ENCODE measurements around the gene AGMO.
"Not testable (repeated sequence)": the region's sequence is repeated elsewhere in the genome, so short reads cannot be mapped to it uniquely, and the experiment has no call there.

AGMO gene

GRCh38 chr7:15306296-15306695 lies 255.5 kb downstream of the AGMO start:
- no peak for DNase-seq

- DNase-seq: no peak
Measured at GRCh38 chr7:15305002-15305600, 256.7 kb downstream of the AGMO start.

- no peak for DNase-seq
Measured at GRCh38 chr7:15303357-15303756, 258.5 kb downstream of the AGMO start.

- not testable (repeated sequence) for DNase-seq
Measured at GRCh38 chr7:15300986-15301385, 260.8 kb downstream of the AGMO start.

GRCh38 chr7:15292138-15292537 lies 269.7 kb downstream of the AGMO start:
- no peak for DNase-seq

GRCh38 chr7:15291699-15292098 lies 270.1 kb downstream of the AGMO start:
- no peak for DNase-seq

- no peak for DNase-seq
Measured at GRCh38 chr7:15288741-15289140, 273.1 kb downstream of the AGMO start.

GRCh38 chr7:15284396-15284795 lies 277.4 kb downstream of the AGMO start:
- no peak for DNase-seq

GRCh38 chr7:15280078-15280733 lies 281.6 kb downstream of the AGMO start:
- no peak for DNase-seq

GRCh38 chr7:15279640-15280039 lies 282.2 kb downstream of the AGMO start:
- DNase-seq: no peak

- no peak for DNase-seq
Measured at GRCh38 chr7:15257689-15258088, 304.1 kb downstream of the AGMO start.

GRCh38 chr7:15252181-15252580 lies 309.6 kb downstream of the AGMO start:
- DNase-seq: no peak

GRCh38 chr7:15248514-15248913 lies 313.3 kb downstream of the AGMO start:
- no peak for DNase-seq

- DNase-seq: no peak
Measured at GRCh38 chr7:15245831-15246230, 316.0 kb downstream of the AGMO start.

GRCh38 chr7:15239801-15240200 lies 322.0 kb downstream of the AGMO start:
- DNase-seq: no peak

- DNase-seq: no peak
Measured at GRCh38 chr7:15236952-15237351, 324.9 kb downstream of the AGMO start.

- DNase-seq: no peak
Measured at GRCh38 chr7:15234431-15234830, 327.4 kb downstream of the AGMO start.

- DNase-seq: no peak
Measured at GRCh38 chr7:15228831-15229230, 333.0 kb downstream of the AGMO start.

GRCh38 chr7:15225981-15226380 lies 335.8 kb downstream of the AGMO start:
- no peak for DNase-seq

- no peak for DNase-seq
Measured at GRCh38 chr7:15219758-15220157, 342.1 kb downstream of the AGMO start.

GRCh38 chr7:15218261-15218660 lies 343.6 kb downstream of the AGMO start:
- DNase-seq: no peak

GRCh38 chr7:15215616-15216015 lies 346.2 kb downstream of the AGMO start:
- no peak for DNase-seq

- no peak for DNase-seq
Measured at GRCh38 chr7:15214976-15215375, 346.8 kb downstream of the AGMO start.

GRCh38 chr7:15213093-15213492 lies 348.7 kb downstream of the AGMO start:
- no peak for DNase-seq

GRCh38 chr7:15209429-15209828 lies 352.4 kb downstream of the AGMO start:
- no peak for DNase-seq

Data from activated CD4-positive, CD25-positive, alpha-beta regulatory T cell treated with anti-CD3 and anti-CD28 coated beads, Interleukin-2, amount 50 U/mL, for 72 hours (primary cell).